ENCODE data around the gene PIEZO2.

PIEZO2 gene

GRCh38 chr18:10977042-10977441 is 172.3 kb downstream of the PIEZO2 start:
- TF ChIP-seq CTCF (IDR thresholded peaks at IDR 0.05) = no peak

GRCh38 chr18:10973567-10974203 is 175.7 kb downstream of the PIEZO2 start:
- no peak for TF ChIP-seq CTCF (IDR thresholded peaks at IDR 0.05)

- no peak for TF ChIP-seq CTCF (IDR thresholded peaks at IDR 0.05)
These were observed 177.7 kb downstream of the PIEZO2 start for GRCh38 chr18:10971717-10972116.

- peak; percentile 12; the same call in 1 of the 2 replicates for TF ChIP-seq CTCF (IDR thresholded peaks at IDR 0.05)
These were observed 184.2 kb downstream of the PIEZO2 start for GRCh38 chr18:10965119-10965518.

- no peak for TF ChIP-seq CTCF (IDR thresholded peaks at IDR 0.05)
These were observed 195.7 kb downstream of the PIEZO2 start for GRCh38 chr18:10953672-10954071.

- no peak for TF ChIP-seq CTCF (IDR thresholded peaks at IDR 0.05)
These were observed 197.5 kb downstream of the PIEZO2 start for GRCh38 chr18:10951631-10952544.

- TF ChIP-seq CTCF (IDR thresholded peaks at IDR 0.05) = no peak
These were observed 198.3 kb downstream of the PIEZO2 start for GRCh38 chr18:10950876-10951630.
